ENCODE results near the gene DERL2. TPM values are rescaled to one million over a fixed set of nuclear protein-coding genes. Genes with fewer than 3 reads are reported as not detected.
A peak's percentile ranks its signal among the peaks of the same experiment; 100 is the strongest.

Gene DERL2
- total RNA-seq, 2 experiments from 2014 or later: 40.7 to 46.4 TPM

GRCh38 chr17:5430413-5430999 lies 55.5 kb downstream of the DERL2 start:
- no peaks in the 10 kb centered on the region for H3K27me3 Mint-ChIP-seq (ENCODE audit: low read depth)
- H3K36me3 Mint-ChIP-seq (ENCODE audit: low read depth): peaks cover 45% of the 10 kb centered on the region
- H3K4me1 Mint-ChIP-seq (ENCODE audit: low read depth): peaks cover 16% of the 10 kb centered on the region
- peak overlapping the region; percentile 77 for H3K27ac Mint-ChIP-seq
- no peaks in the 10 kb centered on the region for H3K9me3 Mint-ChIP-seq
- DNase-seq: no peak
- intact Hi-C loops (cut with micrococcal nuclease): no loop called here
- CTCF ChIA-PET: interaction anchor here (3.2 kb wide), 1 partner anchor 9 kb away, joined by 11 read pairs; the partner anchor contains the start of gene C1QBP
- no peak overlapping the region for H3K4me3 Mint-ChIP-seq

GRCh38 chr17:5429191-5429887 lies 56.6 kb downstream of the DERL2 start:
- no peaks in the 10 kb centered on the region for H3K9me3 Mint-ChIP-seq
- no peak for DNase-seq
- CTCF ChIA-PET: interaction anchor here (3.2 kb wide), 1 partner anchor 10 kb away, joined by 11 read pairs; the partner anchor contains the start of gene C1QBP
- H3K27me3 Mint-ChIP-seq (ENCODE audit: low read depth): no peaks in the 10 kb centered on the region
- H3K4me1 Mint-ChIP-seq (ENCODE audit: low read depth): peaks cover 10% of the 10 kb centered on the region
- H3K27ac Mint-ChIP-seq: peak overlapping the region; percentile 59
- peaks cover 39% of the 10 kb centered on the region for H3K36me3 Mint-ChIP-seq (ENCODE audit: low read depth)
- intact Hi-C loops (cut with micrococcal nuclease): no loop called here
- no peak overlapping the region for H3K4me3 Mint-ChIP-seq

GRCh38 chr17:5425826-5426225 lies 60.2 kb downstream of the DERL2 start:
- H3K27ac Mint-ChIP-seq: no peak overlapping the region
- intact Hi-C loops (cut with micrococcal nuclease): no loop called here
- H3K36me3 Mint-ChIP-seq (ENCODE audit: low read depth): peaks cover 37% of the 10 kb centered on the region
- H3K4me1 Mint-ChIP-seq (ENCODE audit: low read depth): peaks cover 27% of the 10 kb centered on the region
- DNase-seq: no peak
- H3K4me3 Mint-ChIP-seq: no peak overlapping the region
- H3K27me3 Mint-ChIP-seq (ENCODE audit: low read depth): no peaks in the 10 kb centered on the region
- CTCF ChIA-PET: no interaction called here
- H3K9me3 Mint-ChIP-seq: no peaks in the 10 kb centered on the region

GRCh38 chr17:5424909-5425308 lies 61.1 kb downstream of the DERL2 start:
- H3K9me3 Mint-ChIP-seq: no peaks in the 10 kb centered on the region
- H3K4me3 Mint-ChIP-seq: no peak overlapping the region
- DNase-seq: no peak
- H3K27me3 Mint-ChIP-seq (ENCODE audit: low read depth): no peaks in the 10 kb centered on the region
- peak overlapping the region; percentile 9 for H3K27ac Mint-ChIP-seq
- peaks cover 29% of the 10 kb centered on the region for H3K4me1 Mint-ChIP-seq (ENCODE audit: low read depth)
- H3K36me3 Mint-ChIP-seq (ENCODE audit: low read depth): peaks cover 33% of the 10 kb centered on the region
- CTCF ChIA-PET: no interaction called here
- intact Hi-C loops (cut with micrococcal nuclease): no loop called here

GRCh38 chr17:5422505-5422904 lies 63.5 kb downstream of the DERL2 start:
- H3K27ac Mint-ChIP-seq: no peak overlapping the region

More at GRCh38 chr17:5422505-5422904, 63.5 kb downstream of the DERL2 start:
- Mint-ChIP-seq H3K36me3 (ENCODE audit: low read depth) (peaks cover 37% of the 10 kb centered on the region), H3K4me1 (ENCODE audit: low read depth) (peaks cover 34% of the 10 kb centered on the region), H3K9me3 (no peaks in the 10 kb centered on the region), H3K27me3 (ENCODE audit: low read depth) (no peaks in the 10 kb centered on the region), H3K4me3 (no peak overlapping the region)
- CTCF ChIA-PET: interaction anchor here (0.5 to 1.0 kb wide), 3 partner anchors 16 to 186 kb away, joined by 5 to 10 read pairs (median 7); partner anchors contain the start of gene C1QBP
- no peak for DNase-seq
- intact Hi-C loops (cut with micrococcal nuclease): no loop called here

Other genes starting within 250 kb of the DERL2 start
- gene RABEP1, start 203.9 kb downstream of the DERL2 start, total RNA-seq: 10 to 100 TPM; 57.9 to 59.3 TPM
- gene NUP88, start 66.5 kb downstream of the DERL2 start, total RNA-seq: 100 to 1,000 TPM; 115 to 131 TPM
- gene RPAIN, start 66.0 kb downstream of the DERL2 start, total RNA-seq: 10 to 100 TPM; 64.7 to 68.8 TPM
- gene C1QBP, start 47.0 kb downstream of the DERL2 start, total RNA-seq: 100 to 1,000 TPM; 435 to 460 TPM
- 10 to 100 TPM; 15.9 to 17.1 TPM for gene DHX33, start 17.2 kb downstream of the DERL2 start, total RNA-seq
- 10 to 100 TPM; 37.2 to 37.6 TPM for gene MIS12, start 388 bp upstream of the DERL2 start, total RNA-seq
- 10 to 100 TPM; 44.9 to 49.4 TPM for gene NLRP1, start 98.3 kb upstream of the DERL2 start, total RNA-seq